ENCODE results near the gene ING5.

The ING5 gene

DNA sequence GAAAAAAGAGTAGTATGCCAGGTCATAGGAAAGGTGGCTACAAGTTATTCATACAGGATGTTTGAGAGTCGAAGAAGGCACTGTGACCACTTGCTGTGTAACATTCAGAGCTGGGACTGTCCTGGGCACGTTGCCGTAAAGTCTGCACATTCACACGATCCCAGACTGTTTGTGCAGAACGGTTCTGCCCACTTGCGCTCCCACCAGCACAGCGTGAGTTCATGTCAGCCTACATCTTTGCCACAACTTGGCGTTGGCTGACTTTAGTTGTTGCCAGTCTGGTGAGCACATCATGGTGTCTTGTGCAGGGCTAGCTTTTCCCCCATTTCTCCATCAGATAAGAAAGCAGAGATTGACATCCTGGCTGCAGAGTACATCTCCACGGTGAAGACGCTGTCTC, 7.0 kb downstream of the ING5 start:
- DNase-seq, result no peak

DNA sequence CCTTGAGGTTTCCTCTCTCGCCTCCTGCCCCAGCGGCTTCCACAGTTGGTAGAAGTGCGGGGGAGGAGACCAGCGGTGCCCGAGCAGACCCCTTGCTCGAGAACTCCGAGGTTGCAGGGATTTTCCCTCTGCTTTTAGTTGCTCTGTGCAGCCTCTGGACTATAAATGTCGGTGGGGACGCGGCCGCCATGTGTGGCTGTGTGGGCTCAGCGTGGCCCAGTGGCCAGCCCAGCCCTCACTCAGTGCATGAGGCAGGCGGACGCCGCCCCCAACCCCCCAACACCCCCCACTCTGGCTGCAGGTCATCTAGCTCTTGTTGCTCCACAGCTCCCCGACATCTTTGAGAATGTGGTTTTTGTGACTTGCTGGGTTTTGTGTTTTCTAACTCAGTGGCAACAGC, 17.3 kb downstream of the ING5 start:
- DNase-seq, result no peak

DNA sequence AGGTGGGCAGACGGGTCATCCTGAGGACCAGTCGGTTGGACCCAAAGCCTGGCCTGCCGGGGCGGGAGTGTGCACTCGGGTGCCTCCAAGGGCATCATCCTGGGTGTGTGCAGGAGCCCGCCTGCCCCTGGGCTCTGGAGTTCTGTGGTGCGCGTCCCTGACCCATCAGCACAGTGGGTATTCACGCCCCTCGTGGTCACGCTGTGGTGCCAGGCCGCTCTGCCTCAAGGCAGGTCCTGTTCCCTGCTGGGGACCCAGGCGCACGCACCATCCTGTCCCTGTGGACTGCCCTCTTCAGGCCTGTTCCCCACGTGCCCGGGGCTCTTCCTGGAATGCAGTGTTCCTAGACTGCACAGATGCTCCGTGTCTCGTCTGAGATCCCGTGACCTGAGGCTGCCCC, 18.3 kb downstream of the ING5 start:
- no peak for DNase-seq

DNA sequence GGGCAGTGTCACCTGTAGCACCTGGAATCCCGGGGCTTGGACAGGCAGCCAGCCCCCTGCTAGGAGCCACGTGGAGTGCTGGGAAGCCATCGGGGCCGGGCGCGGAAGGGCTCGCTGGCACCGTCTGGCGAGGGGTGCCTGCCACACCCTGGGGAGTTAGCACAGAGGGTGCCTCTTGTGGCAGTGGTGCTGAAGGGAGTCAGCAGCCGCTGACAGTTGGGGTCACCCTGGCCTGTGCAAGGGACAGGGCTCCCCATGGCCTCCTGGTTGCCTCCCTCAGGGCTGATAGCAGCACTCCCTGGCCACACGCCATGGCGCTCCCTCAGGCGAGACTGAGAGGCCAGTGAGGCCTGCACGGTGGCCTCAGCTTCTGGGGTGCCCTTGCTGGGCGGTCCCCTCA, 18.7 kb downstream of the ING5 start:
- no peak for DNase-seq

DNA sequence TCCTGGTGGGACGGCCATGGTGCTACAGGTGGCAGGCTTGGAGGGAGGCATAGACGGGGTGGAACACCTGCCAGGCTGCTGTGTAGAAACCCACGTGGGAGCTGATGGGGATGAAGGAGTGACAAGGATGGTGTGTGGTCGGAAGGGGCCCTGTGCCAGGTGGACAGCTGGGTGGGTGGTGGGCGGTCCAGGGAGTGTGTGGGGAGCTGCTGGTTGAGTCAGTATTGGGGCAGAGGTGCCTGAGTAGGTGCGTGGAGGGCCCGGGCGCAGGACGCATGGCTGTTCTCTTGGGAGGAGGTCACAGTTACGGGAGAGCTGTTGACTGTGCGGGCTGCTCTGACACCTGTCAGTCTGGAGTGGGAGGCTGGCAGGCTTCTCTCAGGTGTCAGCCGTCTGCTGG, 20.0 kb downstream of the ING5 start:
- no peak for DNase-seq

DNA sequence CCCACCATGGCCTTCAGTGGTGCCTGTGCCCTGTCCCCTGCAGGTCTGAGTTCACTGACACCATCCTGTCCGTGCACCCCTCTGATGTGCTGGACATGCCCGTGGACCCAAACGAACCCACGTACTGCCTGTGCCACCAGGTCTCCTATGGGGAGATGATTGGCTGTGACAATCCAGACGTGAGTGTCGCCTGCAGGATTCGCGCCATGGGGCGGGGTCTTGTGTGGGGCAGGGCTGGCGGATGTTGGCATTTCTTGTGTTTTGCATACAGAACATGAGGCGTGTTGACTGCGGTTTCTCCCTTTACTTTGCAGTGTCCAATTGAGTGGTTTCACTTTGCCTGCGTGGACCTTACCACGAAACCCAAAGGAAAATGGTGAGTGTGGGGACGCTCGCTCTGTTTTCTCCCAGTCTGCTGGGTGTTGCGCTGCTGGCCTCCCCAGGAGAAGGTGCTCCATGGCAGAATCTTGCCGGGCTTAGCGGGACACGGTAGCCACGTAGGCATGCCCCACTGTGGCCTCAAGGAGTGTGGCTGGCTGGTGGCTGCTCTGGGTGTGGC, 21.1 kb downstream of the ING5 start:
- no peak for DNase-seq

DNA sequence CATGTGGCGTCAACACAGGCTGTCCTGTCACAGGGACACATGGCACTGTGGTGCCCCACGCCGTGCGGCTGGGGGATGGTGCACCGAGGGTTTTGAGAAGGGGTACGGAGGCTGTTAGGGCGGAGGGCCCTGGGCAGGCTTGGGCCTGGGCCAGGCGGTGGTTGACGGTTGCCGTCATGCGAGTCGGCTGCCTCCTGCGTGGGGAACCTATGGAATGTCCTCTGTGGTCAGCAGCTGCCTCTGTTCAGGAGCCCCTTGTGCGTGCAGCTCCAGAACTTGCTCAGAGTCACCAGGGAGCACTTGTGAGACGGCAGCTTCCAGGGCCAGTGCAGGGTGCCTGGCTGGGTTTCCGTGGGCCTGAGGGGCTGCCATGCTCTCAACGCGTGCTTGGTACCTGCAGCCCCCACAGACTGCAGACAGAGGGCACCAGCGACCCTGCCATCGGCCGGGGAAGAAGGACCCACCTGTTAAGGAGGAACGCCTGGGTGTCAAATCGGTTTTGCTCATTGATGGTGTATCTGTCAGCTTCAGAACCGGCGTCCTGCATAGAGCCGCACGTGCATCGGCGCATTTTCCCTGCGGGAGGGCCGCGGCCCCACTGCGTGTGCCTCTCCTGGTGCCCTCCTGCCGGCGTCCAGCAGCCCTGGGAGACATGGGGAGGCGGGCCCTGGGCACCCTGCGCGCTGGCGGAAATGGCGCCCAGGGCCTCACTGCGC, 22.6 kb downstream of the ING5 start:
- DNase-seq, result no peak

DNA sequence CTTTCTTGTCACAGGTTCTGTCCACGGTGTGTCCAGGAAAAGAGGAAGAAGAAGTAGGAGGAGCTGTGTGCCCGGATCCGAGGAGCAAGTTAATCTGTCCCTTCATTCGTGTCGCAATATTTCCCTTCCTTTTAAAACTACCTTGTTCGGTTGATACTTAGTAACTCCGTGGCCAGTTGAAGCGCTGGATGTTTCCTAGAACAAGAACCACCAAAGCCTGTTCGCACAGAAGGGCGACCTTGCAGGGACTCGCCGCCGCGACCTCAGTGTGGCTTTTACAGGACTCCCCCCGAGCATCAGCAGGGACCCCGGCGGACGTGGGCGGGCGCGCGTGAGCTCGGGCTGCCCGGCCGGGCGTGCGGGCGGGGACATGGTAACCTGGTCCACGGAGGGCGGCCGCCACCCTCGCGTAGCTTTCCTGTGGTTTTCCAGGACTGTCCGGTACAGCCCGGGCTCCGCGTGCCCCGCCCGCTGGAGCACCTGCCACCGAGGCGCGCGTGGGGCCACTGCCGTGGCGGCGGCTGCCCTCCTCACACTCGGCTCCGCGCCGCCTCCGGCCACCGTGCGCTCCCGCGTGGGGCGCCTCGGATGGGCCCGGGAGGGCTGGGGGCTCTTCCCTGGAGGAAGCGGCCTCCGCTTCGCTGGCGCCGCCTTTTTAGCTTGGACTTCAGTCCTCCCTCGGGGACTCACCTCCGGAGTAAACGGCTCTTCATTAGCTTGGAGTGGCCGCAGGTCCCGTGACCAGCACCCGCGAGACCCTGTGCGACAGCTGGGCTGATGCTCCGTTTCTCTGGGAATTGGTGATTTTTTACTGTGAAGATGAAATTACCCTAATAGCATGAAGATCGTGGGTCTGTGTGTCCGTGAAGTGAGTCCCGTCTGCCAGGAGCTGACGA, 23.4 kb downstream of the ING5 start:
- no peak for DNase-seq

DNA sequence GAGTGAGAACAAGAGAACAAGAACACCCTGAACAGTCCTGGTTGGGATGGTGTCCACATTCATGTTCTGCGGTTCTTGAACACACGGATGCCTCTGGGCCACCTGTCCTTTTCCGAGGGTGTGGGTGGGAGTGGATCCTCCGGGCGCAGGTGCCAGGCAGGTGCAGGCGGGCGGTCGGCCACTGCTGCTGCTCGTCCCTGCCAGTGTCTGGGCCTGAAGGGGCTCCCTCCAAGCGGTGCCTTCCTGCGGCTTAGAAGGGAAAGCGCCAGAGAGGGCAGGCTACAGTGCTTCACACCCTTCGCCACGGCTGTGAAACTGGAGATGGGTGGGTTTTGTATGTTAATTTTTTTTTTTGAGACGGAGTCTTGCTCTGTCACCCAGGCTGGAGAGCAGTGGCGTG, 24.6 kb downstream of the ING5 start:
- DNase-seq, result no peak

DNA sequence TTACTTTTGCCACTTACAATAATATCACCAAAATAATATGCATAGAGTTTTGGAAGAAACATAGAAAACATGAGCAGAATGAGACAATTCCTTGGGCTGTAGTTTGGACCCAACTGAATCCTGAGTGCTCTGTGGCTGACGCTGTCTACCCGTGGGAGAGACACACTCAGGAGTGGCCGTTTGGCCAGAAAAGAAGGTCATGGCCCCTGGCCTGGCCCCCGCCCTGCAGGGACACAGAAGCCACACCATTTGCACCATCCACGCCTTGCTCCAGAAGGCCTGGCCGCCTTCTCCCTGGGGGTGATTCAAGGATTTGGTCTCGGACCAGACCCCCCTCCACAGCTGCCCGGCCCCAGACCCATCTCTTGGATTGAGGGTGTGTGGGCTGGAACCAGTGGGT, 26.2 kb downstream of the ING5 start:
- DNase-seq, result no peak

DNA sequence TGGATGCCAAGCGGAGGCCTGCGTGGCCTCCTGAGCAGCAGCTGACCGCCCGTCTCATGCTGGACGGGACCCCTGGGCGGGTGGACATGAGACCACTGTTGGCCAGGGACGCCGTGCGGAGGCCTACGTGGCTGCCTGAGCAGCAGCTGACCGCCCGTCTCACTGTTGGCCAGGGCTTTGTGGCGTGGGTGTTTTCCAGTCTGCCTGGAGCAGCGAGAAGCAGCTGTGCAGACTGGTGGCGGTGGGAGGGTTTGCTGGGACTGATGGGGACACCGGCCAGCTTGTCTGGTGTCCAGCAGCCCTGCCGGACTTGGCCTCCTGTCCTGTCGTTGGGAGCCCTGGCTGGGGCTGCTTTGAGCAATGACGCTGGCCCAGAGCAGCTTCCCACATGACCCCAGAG, 26.8 kb downstream of the ING5 start:
- DNase-seq, result peak; percentile 59

DNA sequence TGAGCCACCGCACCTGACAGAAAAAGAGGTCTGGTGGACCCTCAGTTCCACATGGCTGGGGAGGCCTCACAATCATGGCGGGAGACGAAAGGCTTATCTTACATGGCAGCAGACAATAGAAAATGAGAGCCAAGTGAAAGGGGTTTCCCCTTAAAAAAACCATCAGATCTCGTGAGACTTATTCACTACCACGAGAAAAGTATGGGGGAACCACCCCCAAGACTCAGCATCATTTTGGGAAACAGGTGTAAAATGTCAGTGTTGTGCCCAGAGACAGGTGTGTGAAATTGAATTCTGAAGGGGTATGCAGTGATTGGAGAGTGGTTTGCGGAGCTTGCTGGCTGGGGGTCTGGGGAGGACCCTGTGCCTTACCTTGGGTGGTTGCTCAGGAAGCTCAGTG, 28.0 kb downstream of the ING5 start:
- DNase-seq, result no peak

DNA sequence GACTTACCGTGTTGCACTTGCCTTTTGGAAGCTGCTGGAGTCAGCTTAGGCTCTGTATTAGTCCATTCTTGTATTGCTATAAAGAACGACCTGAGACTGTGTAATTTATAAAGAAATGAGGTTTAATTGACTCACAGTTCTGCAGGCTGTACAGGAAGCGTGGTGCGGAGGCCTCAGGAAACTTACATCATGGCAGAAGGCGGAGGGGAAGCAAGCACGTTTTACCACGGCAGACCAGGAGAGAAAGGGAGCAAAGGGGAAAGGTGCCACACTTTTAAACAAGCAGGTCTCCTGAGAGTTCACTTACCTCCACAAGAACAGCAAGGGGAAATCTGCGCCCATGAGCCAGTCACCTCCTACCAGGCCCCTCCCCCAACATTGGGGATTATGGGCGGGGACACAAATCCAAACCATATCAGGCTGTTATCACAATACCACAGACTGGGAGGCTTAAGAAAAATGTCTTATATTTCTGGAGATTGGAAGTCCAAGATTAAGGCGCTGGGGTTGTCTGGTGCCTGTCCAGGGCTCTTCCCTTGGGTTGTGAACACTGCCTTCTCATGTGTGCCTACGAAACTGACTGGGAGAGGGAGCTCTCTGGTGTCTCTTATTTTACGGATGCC, 28.9 kb downstream of the ING5 start:
- DNase-seq, result no peak

DNA sequence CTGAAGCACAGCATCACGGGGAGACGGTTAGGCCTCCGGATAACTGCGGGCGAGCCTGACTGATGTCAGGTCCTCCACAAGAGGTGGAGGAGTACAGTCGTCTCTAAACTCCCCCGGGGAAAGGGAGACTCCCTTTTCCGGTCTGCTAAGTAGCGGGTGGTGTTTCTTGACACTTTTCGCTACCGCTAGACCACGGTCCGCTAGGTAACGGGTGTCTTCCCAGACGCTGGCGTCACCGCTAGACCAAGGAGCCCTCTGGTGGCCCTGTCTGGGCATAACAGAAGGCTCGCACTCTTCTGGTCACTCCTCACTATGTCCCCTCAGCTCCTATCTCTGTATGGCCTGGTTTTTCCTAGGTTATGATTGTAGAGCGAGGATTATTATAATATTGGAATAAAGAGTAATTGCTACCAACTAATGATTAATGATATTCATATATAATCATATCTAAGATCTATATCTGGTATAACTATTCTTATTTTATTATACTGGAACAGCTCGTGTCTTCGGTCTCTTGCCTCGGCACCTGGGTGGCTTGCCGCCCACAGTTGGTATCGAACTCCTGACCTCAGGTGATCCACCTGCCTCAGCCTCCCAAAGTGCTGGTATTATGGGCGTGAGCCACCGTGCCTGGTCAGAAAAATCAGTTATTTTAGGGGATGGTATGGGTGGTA, 30.8 kb downstream of the ING5 start:
- DNase-seq, result peak; percentile 51

DNA sequence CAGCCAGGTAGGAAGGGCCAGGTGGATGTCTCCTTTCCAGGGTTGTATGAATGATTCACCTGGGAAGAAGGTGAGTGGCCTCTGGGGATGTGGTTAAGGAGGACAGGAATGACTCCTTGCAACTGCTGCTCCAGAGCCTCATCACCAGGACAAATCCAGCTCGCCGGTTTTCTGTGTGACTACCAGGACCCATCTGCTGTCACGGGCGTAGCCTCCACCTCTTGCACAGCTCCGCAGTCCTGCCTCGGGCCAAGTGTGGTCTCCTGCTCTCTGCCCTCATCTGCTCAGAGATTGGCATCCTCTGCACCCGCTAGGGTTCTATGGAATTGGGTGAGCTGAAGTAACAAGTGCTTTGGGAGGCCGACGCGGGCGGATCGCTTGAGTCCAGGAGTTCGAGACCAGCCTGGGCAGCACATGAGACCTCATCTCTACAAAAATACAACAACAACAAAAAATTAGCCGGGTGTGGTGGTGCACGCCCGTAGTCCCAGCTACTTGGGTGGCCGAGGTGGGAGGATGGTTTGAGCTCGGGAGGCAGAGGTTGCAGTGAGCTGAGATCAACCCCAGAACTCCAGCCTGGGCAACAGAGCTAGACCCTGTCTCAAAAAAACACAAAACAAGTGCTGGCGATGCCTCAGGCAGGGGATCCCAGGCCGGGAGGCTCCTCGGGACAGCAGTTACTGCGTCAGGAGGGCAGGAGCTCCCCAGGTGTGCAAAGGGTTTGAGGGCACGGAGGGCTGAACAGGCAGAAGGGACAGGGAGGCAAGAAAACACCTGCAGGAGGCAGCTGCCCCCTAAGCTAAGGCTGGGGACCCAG, 31.8 kb downstream of the ING5 start:
- DNase-seq, result no peak

DNA sequence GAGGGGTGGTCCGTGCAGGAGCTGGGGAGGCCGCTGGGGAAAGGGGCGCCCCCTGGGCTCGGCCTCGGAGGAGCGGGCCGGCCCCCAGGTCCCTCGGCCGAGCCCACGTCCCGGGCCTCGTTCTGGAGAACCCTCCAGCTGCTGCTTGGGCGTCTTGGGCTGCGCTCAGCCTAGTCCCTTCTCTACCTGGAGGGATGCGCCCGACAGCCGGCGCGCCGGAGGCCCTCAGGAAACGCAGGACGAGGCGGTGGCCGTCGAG, 32.3 kb downstream of the ING5 start:
- DNase-seq, result no peak

DNA sequence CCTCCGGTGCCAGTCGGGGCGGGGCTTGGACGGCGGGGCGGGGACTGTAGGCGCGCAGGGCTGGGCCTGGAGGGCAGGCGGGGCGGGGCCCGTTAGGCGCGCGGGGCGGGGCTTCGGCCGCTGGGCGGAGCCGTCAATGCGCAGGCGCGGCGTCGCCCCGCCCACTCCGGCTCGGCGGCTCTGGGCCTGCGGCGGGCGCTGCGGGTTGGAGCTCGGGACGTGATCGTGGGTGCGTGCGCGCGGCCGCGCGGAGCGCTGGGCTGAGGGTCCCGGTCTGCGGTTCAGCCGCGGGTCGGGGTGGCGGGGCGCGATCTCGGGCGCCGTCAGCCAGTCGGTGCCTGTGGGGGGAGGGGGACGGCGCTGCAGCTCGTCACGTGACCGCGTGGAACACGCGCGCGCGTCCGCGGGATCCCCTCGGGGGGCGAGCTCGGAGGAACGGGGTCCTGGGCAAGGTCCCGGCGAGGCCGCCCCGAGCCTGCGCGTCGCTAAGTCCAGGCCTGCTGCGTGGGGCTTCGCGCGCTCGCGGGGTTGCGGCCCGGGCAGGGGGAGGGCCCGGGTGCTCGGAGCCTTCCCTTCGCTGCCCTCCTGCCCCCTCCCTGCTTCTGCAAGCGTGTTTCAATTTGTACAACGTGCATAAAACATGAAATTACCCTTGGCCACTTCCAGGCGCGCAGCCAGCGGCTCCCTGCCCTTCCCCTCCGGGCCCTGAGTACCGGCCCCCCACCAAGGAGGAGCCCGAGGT, 32.8 kb downstream of the ING5 start, which contains the start of gene D2HGDH:
TSS of gene D2HGDH (plus strand) at position 164 of the 742 bp plus-strand sequence. CDS start 595 bp downstream, outside the sequence.
- DNase-seq, result peak; percentile 96

DNA sequence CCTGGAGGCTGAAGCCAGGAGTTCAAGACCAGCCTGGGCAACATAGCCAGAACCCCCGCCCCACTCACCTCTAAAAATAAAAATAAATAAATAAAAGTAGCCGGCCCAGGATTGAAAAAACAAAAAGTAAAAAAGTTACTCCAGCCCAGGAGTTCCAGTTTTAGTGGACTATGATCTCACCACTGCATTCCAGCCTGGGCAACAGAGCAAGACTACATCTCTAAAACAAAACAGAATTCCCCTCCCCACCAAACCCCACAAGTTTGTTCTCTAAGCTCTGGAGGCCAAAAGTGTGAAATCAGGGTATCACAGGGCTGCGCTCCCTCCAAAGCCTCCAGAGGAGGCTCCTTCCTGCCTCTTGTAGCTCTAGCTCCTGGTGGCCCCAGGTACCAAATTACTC, 34.3 kb downstream of the ING5 start:
- DNase-seq, result no peak

DNA sequence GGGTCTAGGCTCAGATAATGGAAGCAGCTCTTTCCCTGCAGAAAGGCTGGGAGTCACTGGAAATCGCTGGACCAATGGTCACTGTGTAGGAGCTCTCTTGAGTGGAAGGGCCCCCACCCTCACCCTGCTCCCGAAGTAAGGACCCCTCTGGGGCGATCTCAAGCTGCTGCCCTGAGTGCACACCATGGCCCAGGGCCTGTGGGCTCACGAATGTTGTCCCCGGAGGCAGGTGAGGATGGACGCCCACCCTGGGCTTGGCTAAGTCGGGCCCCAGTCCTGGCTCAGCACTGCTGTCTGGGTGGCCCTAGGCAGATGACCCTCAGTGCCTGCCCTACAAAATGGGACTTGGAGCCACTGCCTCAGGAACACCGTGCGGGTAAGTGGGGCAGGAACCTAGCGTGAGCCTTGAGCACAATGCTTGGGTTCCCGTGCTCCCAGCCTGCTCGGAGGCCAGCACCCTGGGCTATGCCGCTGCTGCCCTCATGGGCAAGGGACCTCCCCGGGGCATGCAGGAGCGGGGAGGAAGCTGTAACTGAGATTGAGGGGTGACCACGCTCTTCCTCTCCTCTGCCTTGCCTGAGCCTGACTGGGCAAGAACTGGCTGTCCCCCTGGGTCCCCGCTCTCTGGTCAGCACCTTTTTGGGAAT, 36.3 kb downstream of the ING5 start:
- no peak for DNase-seq

DNA sequence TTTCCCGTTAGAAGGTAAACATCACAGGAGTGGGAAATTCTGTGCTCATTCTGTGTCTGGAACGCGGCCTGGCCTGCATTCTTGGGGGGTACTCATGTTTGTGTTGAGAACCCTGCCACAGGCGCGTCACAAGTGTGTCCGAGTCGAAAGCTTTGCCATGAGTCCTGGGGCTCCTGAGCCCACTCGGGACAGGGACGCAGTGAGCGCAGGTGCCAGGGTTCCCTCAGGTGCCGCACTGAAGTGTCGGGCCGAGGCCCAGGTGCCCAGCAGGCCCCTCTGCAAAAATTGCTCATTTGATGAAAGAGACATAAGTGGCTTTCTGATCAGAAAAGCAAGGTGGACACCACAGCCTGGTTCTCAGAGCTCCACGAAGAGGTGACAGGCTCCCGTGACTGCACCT, 37.3 kb downstream of the ING5 start:
- DNase-seq, result no peak

DNA sequence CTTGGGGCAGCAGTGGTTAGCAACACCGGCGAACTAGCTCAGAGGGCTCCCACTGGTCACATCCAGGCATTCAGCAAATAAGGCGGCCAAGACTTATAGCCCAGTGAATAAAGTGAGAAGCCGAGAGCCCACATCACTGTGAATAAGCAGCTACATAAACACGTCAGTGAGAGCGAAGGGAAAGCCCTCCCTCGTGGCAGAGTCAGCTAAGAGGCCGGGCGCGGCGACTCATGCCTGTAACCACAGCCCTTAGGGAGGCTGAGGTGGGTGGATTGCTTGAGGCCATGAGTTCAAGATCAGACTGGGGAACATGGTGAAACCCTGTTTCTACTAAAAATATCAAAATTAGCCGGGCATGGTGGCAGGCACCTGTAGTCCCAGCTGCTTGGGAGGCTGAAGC, 37.8 kb downstream of the ING5 start:
- no peak for DNase-seq

Measured in femur (tissue), 1 donor.